ENCODE measurements around the gene GULP1.

GRCh38 chr2:188444106-188444835 is 152.6 kb downstream of the GULP1 start:
- TF ChIP-seq, protein P1, sequence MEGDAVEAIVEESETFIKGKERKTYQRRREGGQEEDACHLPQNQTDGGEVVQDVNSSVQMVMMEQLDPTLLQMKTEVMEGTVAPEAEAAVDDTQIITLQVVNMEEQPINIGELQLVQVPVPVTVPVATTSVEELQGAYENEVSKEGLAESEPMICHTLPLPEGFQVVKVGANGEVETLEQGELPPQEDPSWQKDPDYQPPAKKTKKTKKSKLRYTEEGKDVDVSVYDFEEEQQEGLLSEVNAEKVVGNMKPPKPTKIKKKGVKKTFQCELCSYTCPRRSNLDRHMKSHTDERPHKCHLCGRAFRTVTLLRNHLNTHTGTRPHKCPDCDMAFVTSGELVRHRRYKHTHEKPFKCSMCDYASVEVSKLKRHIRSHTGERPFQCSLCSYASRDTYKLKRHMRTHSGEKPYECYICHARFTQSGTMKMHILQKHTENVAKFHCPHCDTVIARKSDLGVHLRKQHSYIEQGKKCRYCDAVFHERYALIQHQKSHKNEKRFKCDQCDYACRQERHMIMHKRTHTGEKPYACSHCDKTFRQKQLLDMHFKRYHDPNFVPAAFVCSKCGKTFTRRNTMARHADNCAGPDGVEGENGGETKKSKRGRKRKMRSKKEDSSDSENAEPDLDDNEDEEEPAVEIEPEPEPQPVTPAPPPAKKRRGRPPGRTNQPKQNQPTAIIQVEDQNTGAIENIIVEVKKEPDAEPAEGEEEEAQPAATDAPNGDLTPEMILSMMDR (conservative IDR thresholded peaks at IDR 0.05 in 1 of 2, IDR thresholded peaks at IDR 0.05 in 1 of 2; ENCODE audit: extremely low read depth in 1 of 2, insufficient read depth in 1 of 2, low read depth in 1 of 2, low read length in 2 of 2): no peak
- TF ChIP-seq EZH2 (IDR thresholded peaks at IDR 0.05; ENCODE audit: borderline replicate concordance, low read length): no peak

Measured in mammary epithelial cell (primary cell).